HG03558 (cell line): Measurements from ENCODE around the gene ADAMTS9.

Experiments used
- ATAC-seq: cut with Tn5 transposase; IDR thresholded peaks from one replicate; pipeline ENCODE4 v1.9.1; 2021; ENCODE audit warnings: moderate number of reproducible peaks; ENCODE audit not compliant: unreplicated experiment; ENCODE audit errors: extremely low read depth

The ADAMTS9 gene

GRCh38 chr3:64685800-64686445 lies 1.9 kb downstream of the ADAMTS9 start:
- ATAC-seq, result no peak

DNA sequence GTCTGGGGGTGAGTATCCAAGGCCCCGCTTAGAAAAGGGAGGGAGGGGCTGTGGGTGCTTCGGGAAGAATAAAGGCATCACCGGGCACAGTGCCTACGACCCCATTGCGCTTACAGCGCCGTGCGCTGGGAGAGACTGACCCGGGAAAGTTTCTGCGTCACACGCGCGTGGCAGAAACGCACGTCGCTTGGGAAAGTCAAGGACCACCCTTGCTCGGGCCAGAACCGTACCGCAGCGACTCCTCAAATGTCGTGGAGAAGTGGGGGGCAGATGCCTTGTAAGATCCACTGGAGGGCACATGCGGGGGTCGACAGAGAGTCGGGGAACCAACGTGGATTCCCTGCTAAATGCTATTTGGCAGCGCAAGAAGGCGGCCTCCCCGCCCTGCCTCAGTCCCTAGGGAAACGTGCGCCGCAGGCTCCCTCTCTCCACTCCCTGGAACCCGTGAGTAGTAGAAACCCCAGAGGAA lies 2.4 kb downstream of the ADAMTS9 start:
- no peak for ATAC-seq

DNA sequence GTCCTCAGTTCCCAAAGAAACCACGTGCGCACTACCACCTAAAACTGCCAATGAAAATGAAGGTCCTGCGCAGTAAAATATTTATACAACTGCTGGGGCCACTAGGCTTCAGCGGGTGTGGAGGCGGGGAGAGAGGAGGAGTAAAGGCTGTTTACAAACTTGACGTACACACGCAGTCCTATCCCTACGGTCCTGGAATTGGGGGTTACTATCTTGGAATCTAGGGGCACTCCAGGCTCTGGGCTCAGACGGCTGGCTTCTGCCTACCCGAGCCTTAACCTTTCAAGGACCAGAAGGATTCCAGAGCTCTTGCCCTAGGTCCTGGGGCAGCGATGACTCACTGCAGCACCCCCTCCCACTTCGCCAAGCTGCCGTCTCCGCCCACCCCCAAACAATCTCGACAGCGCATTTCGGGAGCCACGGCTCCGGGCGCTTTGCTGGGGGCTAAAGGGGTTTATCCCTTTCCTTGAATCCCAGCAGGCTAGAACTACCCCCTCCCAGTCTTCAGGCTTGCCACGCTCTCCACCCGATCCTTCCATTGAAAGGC lies 3.0 kb downstream of the ADAMTS9 start:
- no peak for ATAC-seq

DNA sequence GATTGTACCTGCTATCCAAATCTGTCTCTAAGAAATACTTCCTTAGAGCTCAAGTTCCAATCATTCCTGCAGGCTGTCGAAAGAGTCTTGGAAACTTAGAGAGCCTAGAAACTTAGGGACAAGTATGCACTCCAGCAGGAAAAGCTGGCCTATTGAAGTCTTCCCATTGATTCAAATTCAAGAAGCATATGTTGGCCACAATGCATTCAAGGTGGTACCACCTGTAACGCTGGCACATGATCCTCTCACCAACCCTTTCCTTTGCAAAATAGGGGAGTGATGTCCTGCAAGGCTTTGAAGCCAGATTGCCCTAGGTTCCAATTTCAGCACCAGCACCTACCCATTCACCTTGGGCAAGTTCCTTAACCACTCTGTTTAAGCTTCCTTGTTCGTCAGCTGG lies 6.0 kb downstream of the ADAMTS9 start:
- ATAC-seq, result no peak

GRCh38 chr3:64681015-64681414 lies 6.8 kb downstream of the ADAMTS9 start:
- no peak for ATAC-seq

- ATAC-seq, result no peak
Observed at GRCh38 chr3:64680334-64680733, 7.5 kb downstream of the ADAMTS9 start.

DNA sequence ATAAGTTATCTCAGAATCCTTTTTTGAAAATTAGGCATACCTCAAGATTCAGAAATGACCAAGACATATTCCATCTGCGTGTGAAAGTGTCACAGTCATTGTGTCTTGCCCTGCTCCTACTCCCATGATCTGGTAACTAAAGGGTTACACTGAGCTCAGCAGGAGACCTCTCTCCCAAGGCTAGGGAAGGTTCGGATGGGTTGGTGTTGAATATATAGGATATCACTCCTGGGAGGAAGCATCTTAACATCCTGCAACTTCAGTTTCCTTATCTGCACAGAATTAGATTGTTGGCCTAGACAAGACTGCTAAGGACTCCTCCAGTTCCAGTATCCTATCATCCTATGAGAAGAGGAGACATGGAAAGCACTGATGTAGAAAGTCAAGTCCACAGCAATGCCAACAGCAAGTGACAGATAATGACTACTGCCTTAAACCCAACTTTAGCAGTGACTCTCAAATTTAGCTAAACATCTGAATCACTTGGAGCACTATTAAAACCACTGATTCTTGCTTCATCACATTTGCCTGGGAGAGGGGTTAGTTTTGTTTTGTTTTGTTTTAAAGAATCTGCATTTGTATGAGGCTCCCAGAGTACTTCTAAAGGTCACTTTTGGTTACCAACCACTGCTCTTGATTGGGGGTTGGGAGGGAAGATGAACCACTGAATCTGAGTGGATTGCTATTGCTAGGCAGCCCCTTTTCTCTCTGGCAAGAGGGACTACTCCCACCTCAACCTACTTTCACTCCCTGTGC lies 9.7 kb downstream of the ADAMTS9 start:
- ATAC-seq, result no peak

- no peak for ATAC-seq
Observed at GRCh38 chr3:64676831-64677230, 11.0 kb downstream of the ADAMTS9 start.

GRCh38 chr3:64675687-64676247 lies 12.0 kb downstream of the ADAMTS9 start:
- no peak for ATAC-seq

GRCh38 chr3:64674591-64675076 lies 13.2 kb downstream of the ADAMTS9 start:
- no peak for ATAC-seq

DNA sequence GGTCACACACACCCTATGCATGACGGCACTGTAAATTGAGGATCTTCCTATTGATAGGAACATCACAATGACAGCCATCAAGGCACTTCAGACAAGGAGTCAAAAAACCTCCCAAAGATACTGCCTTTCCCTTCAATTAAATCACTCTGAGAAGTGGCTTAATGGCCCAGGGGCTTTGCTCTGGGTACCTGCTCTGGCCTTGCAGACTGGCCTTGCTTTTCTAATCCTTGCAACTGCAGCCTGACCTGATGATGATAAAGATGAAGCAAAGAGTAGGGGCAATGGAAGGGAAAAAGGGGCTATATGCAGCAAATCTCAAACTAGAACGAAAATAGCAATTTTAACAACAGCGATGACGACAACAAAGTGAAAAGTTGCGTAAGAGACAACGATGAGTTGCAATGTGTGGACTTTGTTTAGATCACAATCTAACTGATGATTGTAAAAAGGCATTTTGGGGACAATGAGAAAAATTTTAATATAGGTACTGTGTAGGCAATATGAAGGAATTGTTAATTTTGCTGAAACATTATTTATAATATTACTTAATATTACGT lies 14.6 kb downstream of the ADAMTS9 start:
- no peak for ATAC-seq

DNA sequence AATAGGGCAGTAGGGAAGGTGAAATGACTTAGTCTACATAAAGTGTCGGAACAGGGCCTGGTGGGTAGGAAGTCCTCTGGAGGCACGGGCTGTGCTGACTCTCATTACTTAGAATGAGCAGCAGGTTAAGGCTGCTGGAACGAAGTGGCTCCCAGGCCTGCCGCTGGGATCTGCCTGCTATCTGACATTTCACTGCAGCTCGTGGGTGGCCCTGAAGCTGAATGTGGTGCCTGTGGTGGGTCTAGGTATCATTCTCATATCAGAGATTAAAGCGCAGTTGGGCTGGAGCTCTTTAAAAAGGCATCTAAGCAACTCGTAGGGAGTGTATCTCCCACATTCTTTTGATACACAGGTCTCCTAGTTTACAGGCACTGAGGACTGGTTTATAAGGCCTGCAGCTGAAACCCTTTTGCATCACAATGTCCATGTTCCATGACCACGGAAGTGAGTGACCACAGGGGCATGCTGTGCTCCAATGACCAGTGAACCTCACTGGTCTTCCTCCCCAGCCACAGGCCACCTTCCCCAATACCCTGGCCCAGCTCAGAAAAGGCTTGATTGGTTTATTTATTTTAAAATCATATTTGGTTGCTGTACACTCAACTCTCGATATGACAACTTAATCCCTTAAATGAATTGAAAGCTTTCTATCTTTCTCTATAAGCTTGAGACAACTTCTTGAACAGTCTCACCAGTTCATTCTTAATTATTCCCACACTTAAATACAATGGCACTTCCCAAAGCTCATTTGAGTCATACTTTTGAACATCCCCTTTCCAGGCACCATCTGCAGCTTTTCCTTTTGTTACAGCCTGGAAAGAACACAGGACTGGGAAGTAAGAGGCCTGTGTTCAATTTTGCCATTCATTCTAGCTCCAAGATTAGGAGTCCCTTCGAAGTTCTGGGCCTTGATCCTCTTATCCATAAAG lies 19.0 kb downstream of the ADAMTS9 start:
- no peak for ATAC-seq

GRCh38 chr3:64667887-64668581 lies 19.8 kb downstream of the ADAMTS9 start:
- ATAC-seq, result no peak

GRCh38 chr3:64667138-64667537 lies 20.7 kb downstream of the ADAMTS9 start:
- no peak for ATAC-seq

DNA sequence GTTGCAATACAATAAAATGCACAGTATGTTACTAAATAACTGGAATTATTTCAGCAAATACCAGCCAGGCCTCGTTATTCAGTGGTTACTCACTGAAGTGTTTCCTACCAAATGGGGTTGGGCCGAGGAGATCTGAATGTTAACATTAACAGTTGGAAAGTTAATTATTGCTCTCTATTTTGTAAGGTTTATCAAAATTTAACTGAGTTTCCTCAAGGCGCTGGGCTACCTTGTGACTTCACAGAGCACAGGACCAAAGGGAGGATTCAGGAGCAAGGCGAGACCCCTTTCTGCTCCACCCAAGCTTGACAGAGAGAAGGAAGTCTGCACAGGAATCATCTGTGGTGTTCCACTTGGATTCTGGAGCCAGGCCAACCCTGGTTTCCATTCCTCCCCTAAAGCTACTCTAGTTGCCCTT lies 21.6 kb downstream of the ADAMTS9 start:
- no peak for ATAC-seq

DNA sequence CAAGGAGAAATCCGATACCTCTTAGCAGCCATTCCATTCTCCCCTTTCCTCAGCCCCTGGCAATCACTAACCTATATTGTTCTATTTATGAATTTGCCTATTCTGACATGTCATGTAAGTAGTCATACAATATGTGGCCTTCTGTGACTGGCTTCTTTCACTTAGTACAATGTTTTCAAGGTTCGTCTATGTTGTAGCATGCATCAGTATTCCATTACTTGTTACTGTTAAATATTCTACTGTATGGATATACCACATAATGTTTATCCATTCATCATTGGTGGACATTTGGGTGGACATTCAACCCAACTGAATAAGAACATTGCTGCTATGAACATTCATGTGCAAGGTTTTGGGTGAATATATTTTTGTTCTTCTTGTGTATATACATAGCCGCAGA lies 23.4 kb downstream of the ADAMTS9 start:
- no peak for ATAC-seq

GRCh38 chr3:64659617-64659978 lies 28.2 kb downstream of the ADAMTS9 start:
- ATAC-seq, result no peak

DNA sequence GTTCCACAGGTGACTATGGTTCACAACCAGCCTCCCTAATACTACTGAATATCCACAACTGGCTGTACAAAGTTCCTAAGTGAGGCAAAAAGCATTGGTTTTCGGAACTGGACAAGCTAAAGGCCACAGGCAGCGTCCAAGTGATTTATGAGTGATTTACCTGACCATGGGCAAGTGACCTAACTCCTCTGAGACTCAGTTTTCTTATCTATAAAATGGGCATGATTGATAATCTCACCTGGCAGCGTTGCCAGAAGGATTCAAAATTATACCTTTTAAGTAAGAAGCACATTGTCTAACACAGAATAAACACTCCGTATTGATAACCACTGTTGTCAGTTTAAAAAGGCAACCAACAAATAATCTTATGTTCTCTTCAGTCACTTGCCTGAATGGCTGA lies 29.8 kb downstream of the ADAMTS9 start:
- ATAC-seq, result no peak

GRCh38 chr3:64656544-64656943 lies 31.3 kb downstream of the ADAMTS9 start:
- no peak for ATAC-seq
